D721Med (cell line): ENCODE data around the gene EPHA6.
A peak's percentile ranks its signal among the peaks of the same experiment; 100 is the strongest.

Source experiments
- DNase-seq: peaks from one replicate; pipeline ENCODE4 v3.0.0; 2011; ENCODE audit warnings: low spot score; ENCODE audit not compliant: insufficient read length
- FAIRE-seq: peaks from 2 replicates; lab custom pipeline; 2011; peaks lifted over from hg19 to GRCh38; lab: Jason Lieb, UNC
- CTCF ChIP-seq: IDR thresholded peaks from 2 replicates; pipeline ENCODE4 v1.5.1; 2012; ENCODE audit warnings: mild to moderate bottlenecking, control low read depth; ENCODE audit not compliant: insufficient read depth; ENCODE audit errors: missing control alignments

EPHA6 gene

GRCh38 chr3:96844204-96844514 lies 29.8 kb downstream of the EPHA6 start:
- DNase-seq, result no peak
- TF ChIP-seq CTCF, result no peak
- FAIRE-seq, result no peak

- no peak for FAIRE-seq
- TF ChIP-seq CTCF, result no peak
- DNase-seq, result no peak
Measured at GRCh38 chr3:96852849-96853248, 38.5 kb downstream of the EPHA6 start.

GRCh38 chr3:96860882-96861281 lies 46.5 kb downstream of the EPHA6 start:
- no peak for FAIRE-seq
- no peak for DNase-seq
- no peak for TF ChIP-seq CTCF

GRCh38 chr3:96863129-96863740 lies 48.8 kb downstream of the EPHA6 start:
- TF ChIP-seq CTCF, result peak; percentile 95
- FAIRE-seq (no peak), DNase-seq (no peak)

- no peak for TF ChIP-seq CTCF
- no peak for FAIRE-seq
- no peak for DNase-seq
Measured at GRCh38 chr3:96865605-96866004, 51.2 kb downstream of the EPHA6 start.

- TF ChIP-seq CTCF, result no peak
- DNase-seq (no peak), FAIRE-seq (no peak)
Measured at GRCh38 chr3:96869316-96869715, 54.9 kb downstream of the EPHA6 start.

- no peak for FAIRE-seq
- DNase-seq, result no peak
- no peak for TF ChIP-seq CTCF
Measured at GRCh38 chr3:96877510-96877909, 63.1 kb downstream of the EPHA6 start.
